ENCODE measurements around the gene RSBN1.

The RSBN1 gene

GRCh38 chr1:113811156-113811887 lies 954 bp downstream of the RSBN1 start:
- peak in 1 of 2 donors; percentile 65 for DNase-seq

GRCh38 chr1:113809670-113810602 lies 2.3 kb downstream of the RSBN1 start:
- no peak for DNase-seq

- no peak for DNase-seq
These were observed 3.7 kb downstream of the RSBN1 start for GRCh38 chr1:113808450-113809195.

- no peak for DNase-seq
These were observed 6.6 kb downstream of the RSBN1 start for GRCh38 chr1:113805639-113806038.

- no peak for DNase-seq
These were observed 7.1 kb downstream of the RSBN1 start for GRCh38 chr1:113805256-113805531.

- no peak for DNase-seq
These were observed 7.6 kb downstream of the RSBN1 start for GRCh38 chr1:113804421-113805255.

- no peak for DNase-seq
These were observed 9.8 kb downstream of the RSBN1 start for GRCh38 chr1:113802367-113803007.

- no peak for DNase-seq
These were observed 11.8 kb downstream of the RSBN1 start for GRCh38 chr1:113800487-113800886.

GRCh38 chr1:113797472-113797871 lies 14.8 kb downstream of the RSBN1 start:
- no peak for DNase-seq

GRCh38 chr1:113793878-113794834 lies 18.1 kb downstream of the RSBN1 start:
- DNase-seq, result no peak

- no peak for DNase-seq
These were observed 19.3 kb downstream of the RSBN1 start for GRCh38 chr1:113792986-113793385.

GRCh38 chr1:113792471-113792870 lies 19.8 kb downstream of the RSBN1 start:
- DNase-seq, result no peak

- no peak for DNase-seq
These were observed 23.5 kb downstream of the RSBN1 start for GRCh38 chr1:113788802-113789201.

- no peak for DNase-seq
These were observed 24.6 kb downstream of the RSBN1 start for GRCh38 chr1:113787663-113788062.

GRCh38 chr1:113786069-113786468 lies 26.2 kb downstream of the RSBN1 start:
- DNase-seq, result no peak

GRCh38 chr1:113784104-113784779 lies 28.0 kb downstream of the RSBN1 start:
- no peak for DNase-seq

GRCh38 chr1:113783254-113784103 lies 28.8 kb downstream of the RSBN1 start:
- peak in 1 of 2 donors; percentile 83 for DNase-seq

GRCh38 chr1:113782406-113782805 lies 29.9 kb downstream of the RSBN1 start:
- DNase-seq, result no peak
